ENCODE data around the gene KRT71.

- TF ChIP-seq CTCF (IDR thresholded peaks at IDR 0.05; ENCODE audit: low read length) (no peak), EZH2 (IDR thresholded peaks at IDR 0.05; ENCODE audit: borderline replicate concordance, low read length) (no peak)
Observed at GRCh38 chr12:52494518-52494917, 58.4 kb downstream of the KRT71 start.

Data from OCI-LY1 (cell line).